ENCODE results near the gene GRIFIN.

The GRIFIN gene

GRCh38 chr7:2452643-2453270 is 23.4 kb downstream of the GRIFIN start:
- DNase-seq, result no peak

GRCh38 chr7:2452074-2452507 is 24.1 kb downstream of the GRIFIN start:
- no peak for DNase-seq

GRCh38 chr7:2451171-2452073 is 24.8 kb downstream of the GRIFIN start:
- DNase-seq, result peak; percentile 91

- DNase-seq, result no peak
These were observed 25.7 kb downstream of the GRIFIN start for GRCh38 chr7:2450198-2451107.

- DNase-seq, result no peak
These were observed 29.5 kb downstream of the GRIFIN start for GRCh38 chr7:2446676-2447075.

- no peak for DNase-seq
These were observed 30.2 kb downstream of the GRIFIN start for GRCh38 chr7:2445898-2446555.

- no peak for DNase-seq
These were observed 31.2 kb downstream of the GRIFIN start for GRCh38 chr7:2445047-2445446.

- DNase-seq, result no peak
These were observed 31.7 kb downstream of the GRIFIN start for GRCh38 chr7:2444476-2444875.

GRCh38 chr7:2443491-2443890 is 32.7 kb downstream of the GRIFIN start:
- no peak for DNase-seq

- no peak for DNase-seq
These were observed 34.7 kb downstream of the GRIFIN start for GRCh38 chr7:2441430-2442058.

GRCh38 chr7:2440608-2441245 is 35.5 kb downstream of the GRIFIN start:
- no peak for DNase-seq

GRCh38 chr7:2438775-2439174 is 37.4 kb downstream of the GRIFIN start:
- DNase-seq, result no peak

- no peak for DNase-seq
These were observed 38.0 kb downstream of the GRIFIN start for GRCh38 chr7:2438186-2438585.

GRCh38 chr7:2437537-2438148 is 38.6 kb downstream of the GRIFIN start:
- DNase-seq, result no peak

GRCh38 chr7:2437136-2437535 is 39.1 kb downstream of the GRIFIN start:
- DNase-seq, result no peak

- DNase-seq, result no peak
These were observed 39.7 kb downstream of the GRIFIN start for GRCh38 chr7:2436341-2437104.

- DNase-seq, result no peak
These were observed 41.1 kb downstream of the GRIFIN start for GRCh38 chr7:2435146-2435545.

- DNase-seq, result no peak
These were observed 42.3 kb downstream of the GRIFIN start for GRCh38 chr7:2433713-2434550.
